Neural cell (in vitro differentiated cells): ENCODE data around the gene SH3GL1.

Source experiments
- EP300 ChIP-seq: fragments of 450-650 bp; conservative IDR thresholded peaks from 2 replicates; pipeline ENCODE4 v1.6.1; 2014; ENCODE audit warnings: antibody characterized with exemption, mild to moderate bottlenecking, moderate library complexity; ENCODE audit not compliant: poor library complexity, severe bottlenecking
- EZH2 ChIP-seq: fragments of 200-600, 300-800 bp; shearing (Covaris generic), sonication (generic); IDR thresholded peaks from 2 replicates; pipeline ENCODE4 v1.6.1; 2014; ENCODE audit warnings: antibody characterized with exemption, low read length, borderline replicate concordance, mild to moderate bottlenecking; ENCODE audit not compliant: insufficient read depth, poor library complexity, severe bottlenecking
- MXI1 ChIP-seq: fragments of 450-650 bp; conservative IDR thresholded peaks from 2 replicates; pipeline ENCODE4 v1.6.1; 2014; ENCODE audit warnings: antibody characterized with exemption, mild to moderate bottlenecking; ENCODE audit not compliant: poor library complexity, severe bottlenecking
- POLR2AphosphoS5 ChIP-seq: IDR thresholded peaks from 2 replicates; pipeline ENCODE4 v1.6.1; 2012
- SMC3 ChIP-seq: fragments of 450-650 bp; conservative IDR thresholded peaks from 2 replicates; pipeline ENCODE4 v1.6.1; 2014; ENCODE audit warnings: antibody characterized with exemption, mild to moderate bottlenecking, moderate library complexity; ENCODE audit not compliant: poor library complexity
- TAF1 ChIP-seq: IDR thresholded peaks from 2 replicates; pipeline ENCODE4 v1.6.1; 2012; ENCODE audit warnings: low read depth
- TF ChIP-seq, protein P1 (sequence below): fragments of 450-650 bp; IDR thresholded peaks from 2 replicates; pipeline ENCODE4 v1.5.1; 2014; ENCODE audit warnings: antibody characterized with exemption, mild to moderate bottlenecking, moderate library complexity; ENCODE audit not compliant: poor library complexity, severe bottlenecking

DNA sequence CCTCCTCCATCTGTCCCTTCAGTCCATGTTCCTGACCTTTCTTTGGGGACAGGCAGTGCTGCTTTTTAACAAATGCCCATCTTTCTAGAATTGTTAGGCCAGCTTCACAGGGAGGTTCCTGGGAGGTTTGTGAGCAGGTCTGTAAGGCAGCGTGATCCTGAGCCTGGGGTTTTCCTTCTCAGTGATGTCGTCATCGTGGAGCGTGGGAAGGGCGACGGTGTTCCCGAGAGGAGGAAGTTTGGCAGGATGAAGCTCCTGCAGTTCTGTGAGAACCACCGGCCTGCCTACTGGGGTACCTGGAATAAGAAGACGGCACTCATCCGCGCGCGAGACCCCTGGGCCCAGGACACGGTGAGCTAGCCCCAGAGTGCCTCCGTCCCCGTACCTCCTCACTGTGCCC, 28.9 kb upstream of the SH3GL1 start:
- TF ChIP-seq, protein P1, sequence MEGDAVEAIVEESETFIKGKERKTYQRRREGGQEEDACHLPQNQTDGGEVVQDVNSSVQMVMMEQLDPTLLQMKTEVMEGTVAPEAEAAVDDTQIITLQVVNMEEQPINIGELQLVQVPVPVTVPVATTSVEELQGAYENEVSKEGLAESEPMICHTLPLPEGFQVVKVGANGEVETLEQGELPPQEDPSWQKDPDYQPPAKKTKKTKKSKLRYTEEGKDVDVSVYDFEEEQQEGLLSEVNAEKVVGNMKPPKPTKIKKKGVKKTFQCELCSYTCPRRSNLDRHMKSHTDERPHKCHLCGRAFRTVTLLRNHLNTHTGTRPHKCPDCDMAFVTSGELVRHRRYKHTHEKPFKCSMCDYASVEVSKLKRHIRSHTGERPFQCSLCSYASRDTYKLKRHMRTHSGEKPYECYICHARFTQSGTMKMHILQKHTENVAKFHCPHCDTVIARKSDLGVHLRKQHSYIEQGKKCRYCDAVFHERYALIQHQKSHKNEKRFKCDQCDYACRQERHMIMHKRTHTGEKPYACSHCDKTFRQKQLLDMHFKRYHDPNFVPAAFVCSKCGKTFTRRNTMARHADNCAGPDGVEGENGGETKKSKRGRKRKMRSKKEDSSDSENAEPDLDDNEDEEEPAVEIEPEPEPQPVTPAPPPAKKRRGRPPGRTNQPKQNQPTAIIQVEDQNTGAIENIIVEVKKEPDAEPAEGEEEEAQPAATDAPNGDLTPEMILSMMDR: no peak
- TF ChIP-seq POLR2AphosphoS5 (no peak), EZH2 (no peak), TAF1 (no peak), EP300 (no peak), MXI1 (no peak), SMC3 (no peak)
